Measurements from ENCODE around the gene MUC12. TPM values are rescaled to one million over a fixed set of nuclear protein-coding genes. Genes with fewer than 3 reads are reported as not detected.
"Not testable (repeated sequence)": the region's sequence is repeated elsewhere in the genome, so short reads cannot be mapped to it uniquely, and the experiment has no call there.

The MUC12 gene
- total RNA-seq, 8 experiments from 2014 or later = 0.43 to 9.6 (median 1.9) TPM

DNA sequence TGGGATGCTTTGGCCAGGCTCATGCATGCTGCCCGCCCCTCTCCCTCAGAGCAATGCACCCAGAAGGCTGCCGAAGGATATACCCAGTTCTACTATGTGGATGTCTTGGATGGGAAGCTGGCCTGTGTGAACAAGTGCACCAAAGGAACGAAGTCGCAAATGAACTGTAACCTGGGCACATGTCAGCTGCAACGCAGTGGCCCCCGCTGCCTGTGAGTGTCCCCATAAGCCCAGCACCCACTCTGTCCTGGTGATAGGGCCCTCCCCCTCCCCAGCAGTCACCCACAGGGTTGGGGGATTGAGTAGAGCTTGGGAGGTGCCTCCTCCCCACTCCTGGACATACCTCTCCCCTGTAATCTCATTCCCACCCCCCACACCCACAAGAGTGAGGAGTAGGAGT, 43.6 kb downstream of the MUC12 start:
- WGBS, 10 experiments = 72 to 100% (median 80%) methylated on average over 1 to 2 of the region's 6 CpGs; no CpG with 5 or more reads in 7 of the 10 experiments
- Histone ChIP-seq H3K27ac (no peak overlapping the region), H3K4me1 (replicated peaks in 1 of 2) (peaks cover 8 to 10% of the 10 kb centered on the region in 2 donors), H3K4me3 (no peak overlapping the region)
- in situ Hi-C loops (cut with MboI; ENCODE audit: low pct_unique_long_range_greater_than_20kb in 2 of 9, low sequenced_read_pairs in 9 of 9, unreplicated experiment in 9 of 9) = no loop called here
- ATAC-seq (replicated peaks in 6 of 8) = no peak

DNA sequence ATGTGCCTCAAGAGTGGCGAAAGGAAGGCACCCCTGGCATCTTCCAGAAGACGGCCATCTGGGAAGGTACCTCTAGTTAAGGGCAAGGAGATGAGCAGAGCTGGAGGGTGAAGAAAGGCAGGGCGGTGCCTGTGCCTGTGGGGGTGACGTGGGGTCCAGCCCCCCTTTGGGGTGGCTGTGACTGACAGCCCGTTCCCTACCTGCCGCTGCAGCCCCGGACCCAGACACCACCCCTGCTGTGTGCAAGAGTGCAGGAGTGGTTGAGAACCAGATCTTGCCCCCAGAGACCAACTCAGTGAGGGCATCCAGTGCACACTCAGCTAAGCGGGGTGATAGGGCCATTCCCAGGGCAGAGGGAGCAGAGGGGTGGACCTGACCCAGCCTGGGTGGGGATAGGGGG, 46.3 kb downstream of the MUC12 start:
- 80 to 100% methylated on average over 1 of the region's 8 CpGs; no CpG with 5 or more reads in 8 of the 10 experiments for WGBS, 10 experiments
- Histone ChIP-seq H3K27ac (no peak overlapping the region), H3K4me1 (replicated peaks in 1 of 2) (peaks cover 8 to 13% of the 10 kb centered on the region in 2 donors), H3K4me3 (no peak overlapping the region)
- in situ Hi-C loops (cut with MboI; ENCODE audit: low pct_unique_long_range_greater_than_20kb in 2 of 9, low sequenced_read_pairs in 9 of 9, unreplicated experiment in 9 of 9) = no loop called here
- ATAC-seq (replicated peaks in 6 of 8) = no peak

DNA sequence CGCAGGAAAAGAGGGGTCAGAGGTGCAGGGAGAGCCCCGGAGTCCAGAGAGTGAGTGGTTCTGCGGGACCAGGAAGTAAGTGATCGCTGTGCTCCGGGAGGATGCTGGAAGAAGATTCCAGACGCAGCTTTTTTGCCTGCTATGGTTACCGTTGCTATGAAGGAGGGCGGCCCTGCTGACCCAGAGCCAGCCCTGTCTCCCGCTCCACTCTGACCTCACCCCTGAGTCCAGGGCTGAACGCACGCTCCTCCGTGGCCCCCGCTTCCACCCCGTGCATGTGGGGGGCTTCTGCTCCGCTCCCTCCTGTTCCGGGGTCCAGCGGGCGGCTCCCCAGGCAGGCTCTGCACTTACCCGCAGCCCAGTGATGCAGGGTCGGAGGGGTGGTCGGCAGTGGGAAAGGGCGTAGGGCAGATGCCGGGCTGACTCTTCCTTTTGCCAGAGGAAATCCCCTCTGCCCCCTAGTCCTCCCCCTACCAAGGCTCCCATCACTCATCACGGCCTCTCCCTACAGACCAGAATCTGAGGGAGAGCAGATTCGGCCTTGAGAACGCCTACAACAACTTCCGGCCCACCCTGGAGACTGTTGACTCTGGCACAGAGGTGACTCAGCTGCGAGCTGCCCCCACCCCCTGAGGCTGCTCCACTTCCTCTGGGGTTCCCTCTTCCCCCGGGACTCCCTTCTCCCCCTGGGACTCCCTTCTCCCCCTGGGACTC, 47.9 kb downstream of the MUC12 start:
- in situ Hi-C loops (cut with MboI; ENCODE audit: low pct_unique_long_range_greater_than_20kb in 2 of 9, low sequenced_read_pairs in 9 of 9, unreplicated experiment in 9 of 9) = no loop called here
- peak; percentile 90 to 96 (median 92) for ATAC-seq (replicated peaks in 6 of 8)

DNA sequence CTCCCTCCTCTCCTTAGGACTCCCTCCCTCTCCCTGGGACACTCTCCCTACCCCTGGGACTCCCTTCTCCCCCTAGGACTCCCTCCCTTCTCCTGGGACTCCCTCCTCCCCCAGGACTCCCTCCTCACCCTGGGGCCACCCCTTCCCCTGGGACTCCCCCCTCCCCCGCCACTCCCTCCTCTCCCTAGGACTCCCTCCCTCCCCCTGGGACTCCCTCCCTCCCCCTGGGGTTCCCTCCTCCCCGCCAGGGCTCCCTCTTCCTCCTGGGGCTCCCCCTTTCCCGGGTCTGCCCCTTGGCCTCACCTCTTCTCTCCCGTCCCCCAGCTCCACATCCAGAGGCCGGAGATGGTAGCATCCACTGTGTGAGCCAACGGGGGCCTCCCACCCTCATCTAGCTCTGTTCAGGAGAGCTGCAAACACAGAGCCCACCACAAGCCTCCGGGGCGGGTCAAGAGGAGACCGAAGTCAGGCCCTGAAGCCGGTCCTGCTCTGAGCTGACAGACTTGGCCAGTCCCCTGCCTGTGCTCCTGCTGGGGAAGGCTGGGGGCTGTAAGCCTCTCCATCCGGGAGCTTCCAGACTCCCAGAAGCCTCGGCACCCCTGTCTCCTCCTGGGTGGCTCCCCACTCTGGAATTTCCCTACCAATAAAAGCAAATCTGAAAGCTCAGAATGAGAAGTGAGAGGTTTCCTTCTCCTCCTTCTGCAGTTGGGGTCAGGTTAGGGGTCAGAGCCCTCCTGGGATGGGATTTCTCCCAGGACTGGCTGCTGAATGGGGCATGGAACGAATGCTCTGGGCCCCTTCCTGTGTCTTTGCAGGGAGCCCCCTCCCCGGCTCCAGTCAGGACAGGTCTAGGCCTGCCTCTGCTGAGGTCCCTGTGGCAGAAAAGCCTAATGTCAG, 49.2 kb downstream of the MUC12 start:
- Histone ChIP-seq H3K4me1 (replicated peaks in 1 of 2) (peaks cover 8 to 13% of the 10 kb centered on the region in 2 donors), H3K27ac (no peak overlapping the region), H3K4me3 (no peak overlapping the region)
- peak in 2 of 8 experiments; percentile 4 to 11 for ATAC-seq (replicated peaks in 6 of 8)
- in situ Hi-C loops (cut with MboI; ENCODE audit: low pct_unique_long_range_greater_than_20kb in 2 of 9, low sequenced_read_pairs in 9 of 9, unreplicated experiment in 9 of 9) = no loop called here
- 20% methylated on average over 1 of the region's 14 CpGs; no CpG with 5 or more reads in 9 of the 10 experiments for WGBS, 10 experiments

More for the DNA sequence above, 47.9 kb downstream of the MUC12 start:
- H3K27ac ChIP-seq = peak overlapping the region; percentile 42 to 85
- peak overlapping the region; percentile 6 to 33 (median 20) for H3K4me3 ChIP-seq
- WGBS, 10 experiments = 0 to 10% (median 10%) methylated on average over 2 to 6 of the region's 29 CpGs; no CpG with 5 or more reads in 7 of the 10 experiments
- peaks cover 8 to 13% of the 10 kb centered on the region in 2 donors for H3K4me1 ChIP-seq (replicated peaks in 1 of 2)

DNA sequence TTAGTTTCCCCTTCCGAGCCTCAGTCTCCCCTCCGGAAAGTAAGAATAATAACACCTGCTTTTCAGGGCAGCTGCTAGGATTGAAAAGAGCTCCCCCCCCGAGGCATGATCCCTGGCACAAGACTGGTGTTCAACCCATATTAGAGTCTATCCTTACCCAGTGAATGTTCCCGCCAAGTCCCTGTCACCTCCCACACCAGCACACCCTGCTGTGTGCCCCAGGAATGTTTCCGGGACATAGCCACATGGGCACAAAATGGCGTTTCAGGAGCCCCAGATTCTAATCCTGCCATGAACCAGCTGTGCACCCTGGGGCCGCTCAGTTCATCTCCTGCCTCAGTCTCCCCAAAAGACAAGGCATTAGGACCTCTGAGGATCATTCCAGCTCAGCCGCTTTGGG, 51.1 kb downstream of the MUC12 start:
- Histone ChIP-seq H3K4me1 (replicated peaks in 1 of 2) (peaks cover 8 to 13% of the 10 kb centered on the region in 2 donors), H3K4me3 (no peak overlapping the region), H3K27ac (no peak overlapping the region)
- in situ Hi-C loops (cut with MboI; ENCODE audit: low pct_unique_long_range_greater_than_20kb in 2 of 9, low sequenced_read_pairs in 9 of 9, unreplicated experiment in 9 of 9) = no loop called here
- WGBS, 10 experiments = 48 to 100% (median 72%) methylated on average over 1 to 6 of the region's 8 CpGs; no CpG with 5 or more reads in 7 of the 10 experiments
- ATAC-seq (replicated peaks in 6 of 8) = no peak

DNA sequence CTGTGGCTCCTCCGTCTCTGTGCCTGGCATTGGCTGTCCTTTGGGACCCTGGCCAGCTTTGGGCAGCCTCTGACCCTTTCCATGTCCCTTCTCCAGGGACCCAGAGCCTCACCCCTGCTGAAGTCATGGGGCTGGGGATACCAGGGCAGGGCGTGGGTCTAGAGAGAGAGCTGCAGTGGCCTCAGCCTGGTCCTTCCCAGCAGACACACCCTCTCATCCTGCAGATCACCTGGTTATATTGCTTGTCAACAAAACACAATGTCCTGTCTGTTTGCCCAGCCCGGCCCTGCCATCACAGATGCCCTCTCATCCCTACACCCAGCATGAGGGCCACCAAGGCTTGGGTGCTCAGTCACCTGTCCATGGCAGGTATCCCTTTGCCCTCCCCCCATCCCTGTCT, 52.3 kb downstream of the MUC12 start:
- no peak overlapping the region for H3K27ac ChIP-seq
- H3K4me1 ChIP-seq (replicated peaks in 1 of 2) = peaks cover 7 to 12% of the 10 kb centered on the region in 2 donors
- H3K4me3 ChIP-seq = no peak overlapping the region
- no peak for ATAC-seq (replicated peaks in 6 of 8)
- in situ Hi-C loops (cut with MboI; ENCODE audit: low pct_unique_long_range_greater_than_20kb in 2 of 9, low sequenced_read_pairs in 9 of 9, unreplicated experiment in 9 of 9) = no loop called here
- 10 to 80% (median 60%) methylated on average over 1 to 3 of the region's 3 CpGs; no CpG with 5 or more reads in 5 of the 10 experiments for WGBS, 10 experiments

DNA sequence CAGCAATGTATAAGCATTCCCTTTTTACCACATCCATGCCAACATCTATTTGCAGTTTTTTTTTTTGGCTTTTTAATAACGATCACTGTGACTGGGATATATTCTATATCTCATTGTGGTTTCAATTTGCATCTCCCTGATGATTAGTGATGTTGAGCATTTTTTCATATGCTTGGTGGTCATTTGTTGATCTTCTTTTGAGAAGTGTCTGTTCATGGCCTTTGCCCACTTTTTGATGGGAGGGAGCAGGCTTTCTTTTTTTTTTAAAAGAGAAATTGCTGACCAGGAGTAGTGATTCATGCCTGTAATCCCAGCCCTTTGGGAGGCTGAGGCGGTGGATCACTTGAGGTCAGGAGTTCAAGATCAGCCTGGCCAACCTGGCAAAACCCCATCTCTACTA, 54.5 kb downstream of the MUC12 start:
- WGBS, 10 experiments = 0 to 100% (median 83%) methylated on average over 1 to 2 of the region's 2 CpGs; no CpG with 5 or more reads in 1 of the 10 experiments
- ATAC-seq (replicated peaks in 6 of 8) = no peak
- in situ Hi-C loops (cut with MboI; ENCODE audit: low pct_unique_long_range_greater_than_20kb in 2 of 9, low sequenced_read_pairs in 9 of 9, unreplicated experiment in 9 of 9) = no loop called here
- H3K4me3 ChIP-seq = no peak overlapping the region
- H3K4me1 ChIP-seq (replicated peaks in 1 of 2) = no peaks in the 10 kb centered on the region
- H3K27ac ChIP-seq = no peak overlapping the region

DNA sequence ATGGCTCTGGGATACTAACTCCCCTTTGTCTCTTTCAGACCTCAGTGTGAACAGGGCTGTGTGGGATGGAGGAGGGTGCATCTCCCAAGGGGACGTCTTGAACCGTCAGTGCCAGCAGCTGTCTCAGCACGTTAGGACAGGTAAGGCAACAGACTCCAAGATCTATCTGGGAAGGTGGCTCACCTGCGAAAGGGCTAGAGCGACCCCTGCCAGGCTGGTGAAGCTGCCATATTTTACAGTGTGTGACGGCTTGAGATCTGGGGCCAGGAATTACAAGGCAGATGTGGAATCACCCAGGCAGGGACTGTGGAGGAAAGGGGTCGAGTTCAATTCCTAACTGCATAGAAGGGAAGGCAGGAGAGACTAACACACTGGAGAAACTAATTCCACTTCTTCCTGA, 61.7 kb downstream of the MUC12 start:
- in situ Hi-C loops (cut with MboI; ENCODE audit: low pct_unique_long_range_greater_than_20kb in 2 of 9, low sequenced_read_pairs in 9 of 9, unreplicated experiment in 9 of 9) = no loop called here
- Histone ChIP-seq H3K4me1 (replicated peaks in 1 of 2) (no peaks in the 10 kb centered on the region), H3K4me3 (no peak overlapping the region), H3K27ac (no peak overlapping the region)
- no peak for ATAC-seq (replicated peaks in 6 of 8)
- WGBS, 10 experiments = 0 to 26% (median 16%) methylated on average over 1 to 5 of the region's 7 CpGs; no CpG with 5 or more reads in 4 of the 10 experiments

DNA sequence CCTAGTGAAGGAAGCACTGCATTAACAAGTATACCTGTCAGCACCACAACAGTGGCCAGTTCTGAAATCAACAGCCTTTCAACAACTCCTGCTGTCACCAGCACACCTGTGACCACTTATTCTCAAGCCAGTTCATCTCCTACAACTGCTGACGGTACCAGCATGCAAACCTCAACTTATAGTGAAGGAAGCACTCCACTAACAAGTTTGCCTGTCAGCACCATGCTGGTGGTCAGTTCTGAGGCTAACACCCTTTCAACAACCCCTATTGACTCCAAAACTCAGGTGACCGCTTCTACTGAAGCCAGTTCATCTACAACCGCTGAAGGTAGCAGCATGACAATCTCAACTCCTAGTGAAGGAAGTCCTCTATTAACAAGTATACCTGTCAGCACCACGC, 66.6 kb downstream of the MUC12 start:
- H3K4me3 ChIP-seq = no peak overlapping the region
- in situ Hi-C loops (cut with MboI; ENCODE audit: low pct_unique_long_range_greater_than_20kb in 2 of 9, low sequenced_read_pairs in 9 of 9, unreplicated experiment in 9 of 9) = no loop called here
- H3K4me1 ChIP-seq (replicated peaks in 1 of 2) = no peaks in the 10 kb centered on the region
- H3K27ac ChIP-seq = no peak overlapping the region
- WGBS, 10 experiments = 15 to 45% (median 40%) methylated on average over 1 to 3 of the region's 4 CpGs; no CpG with 5 or more reads in 7 of the 10 experiments
- no peak for ATAC-seq (replicated peaks in 6 of 8)

DNA sequence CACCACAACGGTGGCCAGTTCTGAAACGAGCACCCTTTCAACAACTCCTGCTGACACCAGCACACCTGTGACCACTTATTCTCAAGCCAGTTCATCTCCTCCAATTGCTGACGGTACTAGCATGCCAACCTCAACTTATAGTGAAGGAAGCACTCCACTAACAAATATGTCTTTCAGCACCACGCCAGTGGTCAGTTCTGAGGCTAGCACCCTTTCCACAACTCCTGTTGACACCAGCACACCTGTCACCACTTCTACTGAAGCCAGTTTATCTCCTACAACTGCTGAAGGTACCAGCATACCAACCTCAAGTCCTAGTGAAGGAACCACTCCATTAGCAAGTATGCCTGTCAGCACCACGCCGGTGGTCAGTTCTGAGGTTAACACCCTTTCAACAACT, 71.9 kb downstream of the MUC12 start:
- WGBS, 10 experiments = 11 to 80% (median 53%) methylated on average over 1 to 6 of the region's 6 CpGs; no CpG with 5 or more reads in 2 of the 10 experiments
- H3K27ac ChIP-seq; H3K4me3 ChIP-seq; in situ Hi-C loops (cut with MboI; ENCODE audit: low pct_unique_long_range_greater_than_20kb in 2 of 9, low sequenced_read_pairs in 9 of 9, unreplicated experiment in 9 of 9); H3K4me1 ChIP-seq (replicated peaks in 1 of 2); ATAC-seq (replicated peaks in 6 of 8): not testable (repeated sequence)

DNA sequence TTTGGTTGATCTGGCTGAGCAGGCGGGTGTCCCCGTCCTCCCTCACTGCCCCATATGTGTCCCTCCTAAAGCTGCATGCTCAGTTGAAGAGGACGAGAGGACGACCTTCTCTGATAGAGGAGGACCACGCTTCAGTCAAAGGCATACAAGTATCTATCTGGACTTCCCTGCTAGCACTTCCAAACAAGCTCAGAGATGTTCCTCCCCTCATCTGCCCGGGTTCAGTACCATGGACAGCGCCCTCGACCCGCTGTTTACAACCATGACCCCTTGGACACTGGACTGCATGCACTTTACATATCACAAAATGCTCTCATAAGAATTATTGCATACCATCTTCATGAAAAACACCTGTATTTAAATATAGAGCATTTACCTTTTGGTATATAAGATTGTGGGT, 89.0 kb downstream of the MUC12 start:
- peaks cover 0 to 2% of the 10 kb centered on the region in 2 donors for H3K4me1 ChIP-seq (replicated peaks in 1 of 2)
- WGBS, 10 experiments = 0 to 17% (median 3%) methylated on average over 1 to 9 of the region's 9 CpGs; no CpG with 5 or more reads in 1 of the 10 experiments
- H3K27ac ChIP-seq = no peak overlapping the region
- H3K4me3 ChIP-seq = no peak overlapping the region
- ATAC-seq (replicated peaks in 6 of 8) = peak in 4 of 8 experiments; percentile 41 to 61 (median 54)
- in situ Hi-C loops (cut with MboI; ENCODE audit: low pct_unique_long_range_greater_than_20kb in 2 of 9, low sequenced_read_pairs in 9 of 9, unreplicated experiment in 9 of 9) = loop anchor here in 7 of 9 experiments (5.0 to 25.0 kb wide), 6 partner anchors 94 to 171 kb away; partner anchors contain the start of genes ACHE (in 3 of the 7), MUC12 (in 1 of the 7), SRRT (in 1 of the 7) and UFSP1 (in 1 of the 7)

DNA sequence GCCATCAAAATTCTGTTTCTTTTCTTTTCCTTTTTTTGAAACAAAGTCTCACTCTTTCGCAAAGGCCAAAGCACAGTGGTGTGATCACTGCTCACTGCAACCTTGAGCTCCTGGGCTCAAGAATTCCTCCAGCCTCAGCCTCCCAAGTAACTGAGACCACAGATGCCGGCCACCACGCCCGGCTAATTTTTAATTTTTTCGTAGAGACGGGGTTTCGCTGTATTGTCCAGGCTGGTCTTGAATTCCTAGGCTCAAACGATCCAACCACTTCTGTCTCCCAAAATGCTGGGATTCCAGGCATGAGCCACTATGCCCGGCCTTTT, 90.2 kb downstream of the MUC12 start:
- H3K4me3 ChIP-seq = no peak overlapping the region
- peak; percentile 20 to 45 (median 36) for ATAC-seq (replicated peaks in 6 of 8)
- in situ Hi-C loops (cut with MboI; ENCODE audit: low pct_unique_long_range_greater_than_20kb in 2 of 9, low sequenced_read_pairs in 9 of 9, unreplicated experiment in 9 of 9) = loop anchor here in 7 of 9 experiments (5.0 to 25.0 kb wide), 6 partner anchors 95 to 172 kb away; partner anchors contain the start of genes ACHE (in 3 of the 7), MUC12 (in 1 of the 7), SRRT (in 1 of the 7) and UFSP1 (in 1 of the 7)
- 0 to 17% (median 1%) methylated on average over 1 to 8 of the region's 9 CpGs; no CpG with 5 or more reads in 2 of the 10 experiments for WGBS, 10 experiments
- peaks cover 0 to 2% of the 10 kb centered on the region in 2 donors for H3K4me1 ChIP-seq (replicated peaks in 1 of 2)
- H3K27ac ChIP-seq = no peak overlapping the region

All from motor neuron (in vitro differentiated cells).